GM12878 (cell line): ENCODE data around the gene PPP1R12A. TPM values are rescaled to one million over a fixed set of nuclear protein-coding genes. Genes with fewer than 3 reads are reported as not detected.

Source experiments
- ATAC-seq: fragments of 200-7000 bp; cut with Tn5 transposase; 3 replicates; pipeline ENCODE4 v1.9.1; 2020; ENCODE audit warnings: mild to moderate bottlenecking, moderate library complexity
- BruUV-seq: library from RNA; stranded (reverse); fragments of 400-500 nt; replicated peaks from 2 replicates; lab custom pipeline; 2021; lab: Mats Ljungman, UMichigan
- CTCF ChIA-PET: fragments of 300-600 bp; sonication (Branson Sonifier 250); formaldehyde crosslinking; extraction: SDS; loops from one replicate; lab custom pipeline; 2021; ENCODE audit warnings: inconsistent platforms; lab: Yijun Ruan, JAX
- POLR2A ChIA-PET: fragments of 350-600 bp; formaldehyde crosslinking; extraction: SDS; loops from one replicate; lab custom pipeline; 2021; ENCODE audit warnings: inconsistent platforms; lab: Charles Lee
- RAD21 ChIA-PET: fragments of 300-600 bp; sonication (Branson Sonifier 250); formaldehyde crosslinking; loops from one replicate; lab custom pipeline; 2023; ENCODE audit warnings: antibody characterized with exemption; ENCODE audit not compliant: unreplicated experiment; lab: Charles Lee
- SMC1A ChIA-PET: fragments of 300-600 bp; sonication (Branson Sonifier 250); formaldehyde crosslinking; loops from one replicate; lab custom pipeline; 2023; ENCODE audit not compliant: unreplicated experiment, uncharacterized antibody; lab: Charles Lee
- DNase-seq: peaks from one replicate; pipeline ENCODE4 v3.0.0-alpha.2; 2011; ENCODE audit warnings: low read depth, low spot score
- FAIRE-seq: peaks from 3 replicates; lab custom pipeline; 2011; peaks lifted over from hg19 to GRCh38; lab: Jason Lieb, UNC
- H2AFZ ChIP-seq: 2 replicates; pipeline ENCODE4 v1.6.0; 2011; ENCODE audit warnings: low read depth, low read length, control low read depth; ENCODE audit not compliant: control insufficient read depth
- H3K27ac ChIP-seq: 2 replicates; pipeline ENCODE4 v1.5.1; 2011; ENCODE audit warnings: control low read depth; ENCODE audit not compliant: control insufficient read depth, insufficient read depth
- H3K27me3 ChIP-seq, 2 experiments: replicated peaks in 1 of 2; 2 replicates each; pipeline versions ENCODE4 v1.6.0 to v1.6.1; 2011; ENCODE audit warnings: low read length in 1 of 2; ENCODE audit not compliant: control insufficient read depth in 2 of 2, insufficient read depth in 2 of 2
- H3K36me3 ChIP-seq, 2 experiments: 2 replicates each; pipeline ENCODE4 v1.5.1; 2011; ENCODE audit warnings: low read length in 1 of 2; ENCODE audit not compliant: control insufficient read depth in 2 of 2, insufficient read depth in 2 of 2
- H3K4me1 ChIP-seq: 2 replicates; pipeline ENCODE4 v1.6.1; 2011; ENCODE audit warnings: mild to moderate bottlenecking, low read length, moderate library complexity, mixed read lengths; ENCODE audit not compliant: control insufficient read depth, insufficient read depth
- H3K4me2 ChIP-seq: 2 replicates; pipeline ENCODE4 v1.6.0; 2011; ENCODE audit warnings: control low read depth; ENCODE audit not compliant: control insufficient read depth, insufficient read depth
- H3K4me3 ChIP-seq: fragments of 200-600 bp; sonication (generic); 2 replicates; pipeline ENCODE4 v1.5.1; 2016
- H3K79me2 ChIP-seq: 2 replicates; pipeline ENCODE4 v1.6.0; 2011; ENCODE audit warnings: low read length; ENCODE audit not compliant: control insufficient read depth, insufficient read depth
- H3K9ac ChIP-seq: 2 replicates; pipeline ENCODE4 v1.8.0; 2011; ENCODE audit warnings: low read length, control low read depth, mixed read lengths; ENCODE audit not compliant: control insufficient read depth, insufficient read depth
- H3K9me3 ChIP-seq: replicated peaks from 3 replicates; pipeline ENCODE4 v1.5.1; 2011; ENCODE audit warnings: mild to moderate bottlenecking, low read length; ENCODE audit not compliant: control insufficient read depth, insufficient read depth
- H4K20me1 ChIP-seq: 2 replicates; pipeline ENCODE4 v1.6.0; 2011; ENCODE audit not compliant: control insufficient read depth, insufficient read depth
- IRF5 ChIP-seq: fragments of 450-650 bp; IDR thresholded peaks from 2 replicates; pipeline ENCODE4 v1.6.1; 2017; ENCODE audit warnings: borderline replicate concordance
- KAT2A ChIP-seq: conservative IDR thresholded peaks from 2 replicates; pipeline ENCODE4 v1.6.1; 2011; ENCODE audit warnings: low read depth, low read length; ENCODE audit not compliant: control insufficient read depth
- KDM1A ChIP-seq: fragments of 200-600 bp; sonication (generic); IDR thresholded peaks from 2 replicates; pipeline ENCODE4 v1.6.1; 2016; ENCODE audit warnings: borderline replicate concordance
- MTA2 ChIP-seq: fragments of 450-650 bp; IDR thresholded peaks from 2 replicates; pipeline ENCODE4 v1.6.1; 2016; ENCODE audit warnings: low read depth, mild to moderate bottlenecking, moderate library complexity
- MTA3 ChIP-seq: IDR thresholded peaks from 2 replicates; pipeline ENCODE4 v1.6.1; 2012; ENCODE audit warnings: low read length, inconsistent platforms, borderline replicate concordance
- NBN ChIP-seq: fragments of 450-650 bp; IDR thresholded peaks from 2 replicates; pipeline ENCODE4 v1.6.1; 2016
- NR2C2 ChIP-seq: IDR thresholded peaks from 2 replicates; pipeline ENCODE4 v1.6.1; 2011; ENCODE audit warnings: borderline replicate concordance, low read depth; ENCODE audit not compliant: control insufficient read depth, insufficient read length
- RUNX3 ChIP-seq: IDR thresholded peaks from 2 replicates; pipeline ENCODE4 v1.6.1; 2012; ENCODE audit warnings: low read length, inconsistent platforms
- SMC3 ChIP-seq: IDR thresholded peaks from 2 replicates; pipeline ENCODE4 v1.6.1; 2011; ENCODE audit warnings: low read length, improper control_type of control experiment, borderline replicate concordance
- SPI1 ChIP-seq: IDR thresholded peaks from 2 replicates; pipeline ENCODE4 v1.6.1; 2011; ENCODE audit warnings: low read depth, mild to moderate bottlenecking, low read length, moderate library complexity, borderline replicate concordance; ENCODE audit not compliant: insufficient read depth
- SREBF1 ChIP-seq: IDR thresholded peaks from 2 replicates; pipeline ENCODE4 v1.6.1; 2012; ENCODE audit warnings: mild to moderate bottlenecking, low read length
- SREBF2 ChIP-seq: IDR thresholded peaks from 2 replicates; pipeline ENCODE4 v1.6.1; 2012; ENCODE audit warnings: mild to moderate bottlenecking, low read length
- SUPT20H ChIP-seq: IDR thresholded peaks from 2 replicates; pipeline ENCODE4 v1.6.1; 2011; ENCODE audit warnings: low read depth, mild to moderate bottlenecking, low read length, moderate library complexity, borderline replicate concordance; ENCODE audit not compliant: control insufficient read depth
- TAF1 ChIP-seq: IDR thresholded peaks from 2 replicates; pipeline ENCODE4 v1.6.1; 2011; ENCODE audit warnings: mild to moderate bottlenecking, low read depth, low read length, borderline replicate concordance
- TARDBP ChIP-seq: IDR thresholded peaks from 2 replicates; pipeline ENCODE4 v1.6.1; 2016; ENCODE audit warnings: borderline replicate concordance
- ZBTB4 ChIP-seq: fragments of 450-650 bp; formaldehyde crosslinking; IDR thresholded peaks from 2 replicates; pipeline ENCODE4 v1.4.0; 2022; ENCODE audit warnings: mild to moderate bottlenecking, moderate library complexity
- ZNF24 ChIP-seq: fragments of 450-650 bp; IDR thresholded peaks from 2 replicates; pipeline ENCODE4 v1.6.1; 2017; ENCODE audit warnings: antibody characterized with exemption, mild to moderate bottlenecking
- ZNF622 ChIP-seq: fragments of 450-650 bp; IDR thresholded peaks from 2 replicates; pipeline ENCODE4 v1.6.1; 2017; ENCODE audit warnings: mild to moderate bottlenecking, inconsistent platforms
- WGBS: methylation state at CpG from one replicate; pipeline ENCODE4 v1.1.6; 2016; ENCODE audit warnings: low lambda C conversion rate; ENCODE audit not compliant: insufficient replicate concordance, insufficient coverage; ENCODE audit errors: missing lambda C conversion rate; 5-methylcytosine and 5-hydroxymethylcytosine counted together
- in situ Hi-C: fragments of 300-500 bp; cut with MboI; formaldehyde crosslinking; loops from 9 replicates; pipeline ENCODE4 v1.14.3; 2018; ENCODE audit warnings: mixed read lengths
- intact Hi-C: fragments of 100-400 bp; cut with micrococcal nuclease; formaldehyde crosslinking; loops from one replicate; pipeline ENCODE4 v1.14.2; 2022; ENCODE audit not compliant: unreplicated experiment
- polyA plus RNA-seq, 11 experiments: library from polyadenylated mRNA; depleted of rRNA in 4 of 11; unstranded in 6 of 11; stranded (reverse) in 5 of 11; fragments of >200 nt; fragmentation: Nextera tagmentation in 4 of 11; fragmentation: Illumina TruSeq in 1 of 11; extraction: Ambion mirVana in 4 of 11; extraction: Trizol in 1 of 11; gene quantifications; 1 replicate in 1 of 11; 2 replicates in 10 of 11; pipeline versions ENCODE4 v1.2.1 to v1.2.3, GENCODE V29; 2011 to 2016; ENCODE audit warnings: inconsistent platforms in 2 of 11, missing spikeins in 2 of 11, low read depth in 1 of 11
- total RNA-seq, 4 experiments: library from RNA; depleted of rRNA in 3 of 4; stranded (reverse); fragments of >200 nt in 3 of 4; fragmentation: Illumina TruSeq in 1 of 4; extraction: Trizol in 1 of 4; gene quantifications; 2 replicates each; pipeline versions ENCODE4 v1.2.1 to v1.2.3, GENCODE V29; 2013 to 2021

The PPP1R12A gene
- total and polyA plus RNA-seq, 10 of the 15 experiments (the other 5 are each of a cell fraction or from before 2014, with no cell fraction given): 22.8 to 134 (median 51.4) TPM

GRCh38 chr12:79916826-79917225, 18.1 kb downstream of the PPP1R12A start:
- ChIA-PET POLR2A (no interaction called here), CTCF (interaction anchor here (0.7 kb wide), 1 partner anchor 8 kb away, joined by 4 read pairs; no protein-coding TSS in a partner anchor), RAD21 (interaction anchor here (0.8 kb wide), 1 partner anchor 30 kb away, joined by 4 read pairs; no protein-coding TSS in a partner anchor), SMC1A (no interaction called here)
- Histone ChIP-seq H3K4me1 (no peaks in the 10 kb centered on the region), H3K9me3 (peaks cover 11% of the 10 kb centered on the region), H2AFZ (no peak overlapping the region), H3K27ac (no peak overlapping the region), H3K4me3 (no peak overlapping the region), H3K27me3 (no peaks in the 10 kb centered on the region), H3K36me3 (no peaks in the 10 kb centered on the region), H3K4me2 (no peak overlapping the region), H4K20me1 (no peaks in the 10 kb centered on the region), H3K9ac (no peak overlapping the region), H3K79me2 (peaks cover 82% of the 10 kb centered on the region)
- ATAC-seq: no peak
- no TSS peak for BruUV-seq
- FAIRE-seq: no peak
- TF ChIP-seq IRF5 (no peak), KAT2A (no peak), SUPT20H (no peak), NBN (no peak), MTA3 (no peak), TARDBP (no peak), ZBTB4 (CRISPR knock-in tag) (no peak), MTA2 (no peak), NR2C2 (no peak), SPI1 (no peak), RUNX3 (no peak), SREBF2 (no peak), KDM1A (no peak), TAF1 (no peak), ZNF622 (no peak), SMC3 (no peak), ZNF24 (no peak), SREBF1 (no peak)
- DNase-seq: no peak
- WGBS: 100% methylated on average over 2 of the region's 2 CpGs
- intact Hi-C loops: no loop called here
- in situ Hi-C loops: no loop called here
